ENCODE measurements around the gene LRG1.

LRG1 gene

DNA sequence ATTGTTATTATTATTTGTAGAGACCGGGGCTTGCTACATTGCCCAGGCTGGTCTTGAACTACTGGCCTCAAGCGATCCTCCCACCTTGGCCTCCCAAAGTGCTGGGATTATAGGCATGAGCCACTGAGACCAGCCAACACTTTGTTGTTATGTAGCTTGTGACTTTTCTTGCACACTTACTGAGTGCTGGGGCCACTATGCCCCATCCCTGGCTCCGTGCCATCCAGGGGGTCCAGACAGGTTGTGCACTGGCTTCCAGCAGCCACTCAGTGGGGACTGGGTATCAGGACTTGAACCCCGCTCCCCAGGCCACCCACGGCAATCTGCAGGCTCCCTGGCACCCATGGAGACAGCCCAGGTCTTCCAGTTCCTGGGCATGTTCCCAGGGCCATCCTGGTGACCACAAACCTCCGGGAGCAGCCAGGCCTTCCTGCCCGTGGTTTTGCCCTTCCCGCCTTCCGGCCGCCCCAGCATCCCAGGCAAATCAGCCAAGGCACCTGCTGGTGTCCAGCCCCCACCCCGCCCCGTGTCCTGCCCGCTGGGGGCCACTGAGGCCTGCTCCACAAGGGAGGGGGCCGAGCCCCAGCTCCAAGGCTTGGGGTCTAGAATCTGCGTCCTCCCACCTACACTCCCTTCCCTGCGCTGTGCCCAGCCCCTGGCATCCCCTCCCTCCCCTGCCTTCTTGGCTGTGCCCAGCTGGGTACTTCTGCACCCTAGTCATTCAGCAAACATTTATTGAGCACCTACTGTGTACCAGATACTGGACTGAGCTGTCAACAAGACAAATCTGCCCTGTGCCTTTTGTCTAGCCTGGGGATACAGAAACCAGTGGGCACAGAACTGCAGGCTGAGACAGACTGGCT lies 43.4 kb upstream of the LRG1 start:
- Histone ChIP-seq H3K9me3 (ENCODE audit: control insufficient read depth in 5 of 5, low read length in 5 of 5) (no peaks in the 10 kb centered on the region), H3K27ac (ENCODE audit: low read depth, low read length) (no peak overlapping the region), H3K36me3 (ENCODE audit: control insufficient read depth in 5 of 5, insufficient read depth in 5 of 5, low read length in 5 of 5) (no peaks in the 10 kb centered on the region), H3K4me3 (ENCODE audit: low read depth in 1 of 5, low read length in 5 of 5) (no peak overlapping the region), H3K4me1 (ENCODE audit: control insufficient read depth in 5 of 5, insufficient read depth in 5 of 5, low read length in 5 of 5) (peaks cover 0 to 21% (median 14%) of the 10 kb centered on the region in 5 donors), H3K27me3 (ENCODE audit: control insufficient read depth in 5 of 5, insufficient read depth in 4 of 5, low read length in 5 of 5) (peaks cover 51 to 68% (median 56%) of the 10 kb centered on the region in 5 donors), H3K9ac (ENCODE audit: low read length in 5 of 5) (no peak overlapping the region)

DNA sequence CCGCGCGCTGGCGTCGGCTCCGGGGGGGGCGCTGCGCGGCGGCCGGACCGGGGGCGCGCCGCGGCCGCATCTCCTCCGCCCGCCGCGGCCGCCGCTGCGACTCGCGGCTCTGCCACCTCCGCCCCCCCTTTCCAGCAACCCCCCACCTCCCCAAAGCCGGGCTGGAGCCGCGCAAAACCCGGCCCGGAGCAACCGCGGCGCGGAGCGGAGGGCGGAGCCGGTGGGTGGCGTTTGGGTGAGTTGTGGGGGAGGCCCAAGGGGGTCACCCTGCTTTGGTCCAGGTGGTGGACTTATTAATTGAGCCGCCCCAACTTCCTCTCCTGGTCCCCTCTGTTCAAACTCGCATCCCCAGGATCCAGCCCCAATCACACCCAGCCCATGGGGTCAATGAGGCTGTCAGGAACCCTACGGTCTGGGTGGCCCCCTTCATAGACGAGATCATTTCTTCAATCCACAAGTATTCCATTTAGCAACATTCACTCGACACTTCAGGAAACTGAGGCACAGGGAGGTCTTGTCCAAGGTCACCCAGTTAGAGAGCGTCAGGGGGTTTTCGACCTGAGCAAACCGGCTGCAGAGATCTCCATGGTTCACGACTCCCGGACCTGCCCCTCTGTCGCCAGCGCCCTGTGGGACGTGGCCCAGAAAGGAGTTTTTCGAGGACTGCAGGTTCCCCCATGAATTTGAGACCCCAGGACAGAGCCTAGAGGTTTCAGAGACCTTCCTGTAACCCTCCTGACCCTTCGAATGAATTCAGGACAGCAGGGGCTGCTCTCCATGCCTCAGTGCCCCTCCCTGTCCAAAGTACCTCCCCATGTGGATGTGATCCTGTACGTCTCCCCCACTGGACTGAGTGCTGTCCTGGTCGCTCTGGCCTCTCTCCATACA lies 42.1 kb upstream of the LRG1 start:
- H3K9ac ChIP-seq (ENCODE audit: low read length in 5 of 5) = no peak overlapping the region
- H3K36me3 ChIP-seq (ENCODE audit: control insufficient read depth in 5 of 5, insufficient read depth in 5 of 5, low read length in 5 of 5) = no peaks in the 10 kb centered on the region
- peaks cover 51 to 78% (median 59%) of the 10 kb centered on the region in 5 donors for H3K27me3 ChIP-seq (ENCODE audit: control insufficient read depth in 5 of 5, insufficient read depth in 4 of 5, low read length in 5 of 5)
- H3K9me3 ChIP-seq (ENCODE audit: control insufficient read depth in 5 of 5, low read length in 5 of 5) = no peaks in the 10 kb centered on the region
- H3K4me1 ChIP-seq (ENCODE audit: control insufficient read depth in 5 of 5, insufficient read depth in 5 of 5, low read length in 5 of 5) = peaks cover 0 to 21% (median 14%) of the 10 kb centered on the region in 5 donors
- no peak overlapping the region for H3K27ac ChIP-seq (ENCODE audit: low read depth, low read length)
- H3K4me3 ChIP-seq (ENCODE audit: low read depth in 1 of 5, low read length in 5 of 5) = peak overlapping the region in 1 of 5 donors; percentile 22

DNA sequence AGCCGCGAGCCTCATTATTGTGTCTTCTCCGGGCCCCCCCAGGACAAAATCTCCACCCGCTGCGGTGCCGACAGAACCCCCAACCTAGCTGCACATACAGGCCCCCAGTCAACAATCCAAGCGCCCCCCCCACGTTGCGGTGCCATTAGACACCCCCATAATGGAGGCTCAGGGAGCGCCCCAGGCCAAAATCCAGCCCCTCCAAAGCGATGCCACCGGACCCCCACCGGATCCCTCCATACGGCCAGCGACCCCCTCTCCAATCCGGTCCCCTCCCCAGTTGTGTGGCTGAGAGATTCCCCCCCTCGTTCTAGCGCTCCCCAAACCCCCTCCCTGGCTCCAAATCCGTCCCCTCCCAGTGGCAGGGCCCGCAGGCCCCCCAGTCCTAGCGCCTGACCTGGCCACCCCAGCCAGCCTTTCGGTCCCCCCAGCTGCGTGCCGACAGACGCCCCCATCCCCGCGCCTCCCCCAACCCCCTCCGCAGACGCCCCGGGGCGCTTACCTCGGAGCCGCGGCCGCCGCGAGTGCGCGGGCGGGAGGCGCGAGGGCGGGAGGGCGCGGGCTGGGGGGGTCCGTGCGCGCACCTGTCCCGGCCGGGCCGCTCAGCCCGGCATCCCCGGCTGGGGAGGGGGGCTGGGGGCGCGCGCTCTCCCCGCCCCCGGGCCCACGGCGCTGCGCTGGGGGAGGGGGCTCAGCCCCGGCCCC lies 41.3 kb upstream of the LRG1 start:
- Histone ChIP-seq H3K9ac (ENCODE audit: low read length in 5 of 5) (no peak overlapping the region), H3K36me3 (ENCODE audit: control insufficient read depth in 5 of 5, insufficient read depth in 5 of 5, low read length in 5 of 5) (no peaks in the 10 kb centered on the region), H3K27me3 (ENCODE audit: control insufficient read depth in 5 of 5, insufficient read depth in 4 of 5, low read length in 5 of 5) (peaks cover 44 to 71% (median 61%) of the 10 kb centered on the region in 5 donors), H3K9me3 (ENCODE audit: control insufficient read depth in 5 of 5, low read length in 5 of 5) (no peaks in the 10 kb centered on the region), H3K4me1 (ENCODE audit: control insufficient read depth in 5 of 5, insufficient read depth in 5 of 5, low read length in 5 of 5) (peaks cover 0 to 25% (median 14%) of the 10 kb centered on the region in 5 donors), H3K4me3 (ENCODE audit: low read depth in 1 of 5, low read length in 5 of 5) (peak overlapping the region in 3 of 5 donors; percentile 6 to 55 (median 30)), H3K27ac (ENCODE audit: low read depth, low read length) (no peak overlapping the region)

DNA sequence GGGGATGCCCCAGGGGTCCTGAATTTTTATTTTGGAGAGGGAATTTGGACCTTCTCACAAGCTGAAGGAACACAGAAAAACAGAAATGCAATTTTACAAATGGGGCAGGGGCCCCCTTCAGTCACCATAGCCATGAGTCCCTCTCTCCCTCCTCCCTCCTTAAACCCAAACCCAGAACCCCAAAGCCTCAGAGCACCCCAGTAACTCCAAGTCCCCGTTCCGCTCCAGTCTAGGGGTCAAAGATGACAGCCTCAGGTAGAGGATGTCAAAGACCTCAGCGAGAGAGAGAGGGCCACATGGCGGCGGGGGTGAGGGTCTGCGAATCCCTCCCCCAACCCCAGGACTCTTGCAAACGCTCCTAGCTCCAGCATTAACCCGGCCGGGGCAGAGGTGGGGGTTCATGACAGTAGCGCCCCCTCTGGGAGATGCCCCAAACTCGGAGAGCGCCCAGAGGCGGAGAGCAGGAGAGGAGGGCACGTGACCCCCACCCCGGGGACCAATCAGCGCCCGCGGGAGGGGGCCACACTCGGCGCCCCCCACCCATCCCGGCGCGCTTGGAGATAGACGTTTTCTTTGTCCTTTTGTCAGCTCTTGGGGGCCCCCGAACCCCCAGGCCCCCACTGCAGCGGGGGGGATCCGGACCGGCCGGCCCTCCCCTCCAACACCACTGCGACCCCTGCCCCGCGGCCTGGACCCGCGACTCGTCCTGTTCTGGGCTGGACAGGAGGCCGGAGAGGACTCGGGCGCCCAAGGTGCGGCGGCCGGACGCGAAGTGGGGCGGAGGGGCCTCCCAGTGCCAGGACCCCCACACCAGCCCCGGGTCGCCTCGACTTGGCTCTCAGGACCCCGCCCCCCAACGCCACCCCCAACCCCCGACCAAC lies 40.4 kb upstream of the LRG1 start:
- Histone ChIP-seq H3K4me3 (ENCODE audit: low read depth in 1 of 5, low read length in 5 of 5) (peak overlapping the region in 2 of 5 donors; percentile 10 to 26), H3K9ac (ENCODE audit: low read length in 5 of 5) (no peak overlapping the region), H3K27ac (ENCODE audit: low read depth, low read length) (no peak overlapping the region)

DNA sequence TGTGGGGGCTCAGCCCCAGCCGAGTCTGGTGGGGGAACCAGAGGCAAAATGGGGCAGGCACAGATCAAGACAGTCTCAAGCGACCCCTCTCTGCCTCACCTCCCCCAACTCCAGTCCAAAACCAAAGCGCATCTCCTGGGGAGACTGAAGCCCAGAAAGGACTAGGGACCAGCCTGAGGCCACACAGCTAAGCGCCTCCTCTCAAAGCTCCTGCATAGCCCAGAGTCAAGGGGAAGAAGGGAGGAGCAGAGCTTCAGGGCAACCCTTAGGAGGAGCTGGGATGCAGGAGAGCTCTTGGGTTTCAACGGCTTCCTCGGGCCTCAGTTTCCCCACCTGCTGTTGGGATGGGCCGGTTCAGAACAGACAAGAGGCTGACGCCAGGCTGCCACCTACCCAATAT lies 39.6 kb upstream of the LRG1 start:
- Histone ChIP-seq H3K27me3 (ENCODE audit: control insufficient read depth in 5 of 5, insufficient read depth in 4 of 5, low read length in 5 of 5) (peaks cover 33 to 63% (median 53%) of the 10 kb centered on the region in 5 donors), H3K36me3 (ENCODE audit: control insufficient read depth in 5 of 5, insufficient read depth in 5 of 5, low read length in 5 of 5) (no peaks in the 10 kb centered on the region), H3K4me1 (ENCODE audit: control insufficient read depth in 5 of 5, insufficient read depth in 5 of 5, low read length in 5 of 5) (peaks cover 0 to 34% (median 8%) of the 10 kb centered on the region in 5 donors), H3K27ac (ENCODE audit: low read depth, low read length) (no peak overlapping the region), H3K9me3 (ENCODE audit: control insufficient read depth in 5 of 5, low read length in 5 of 5) (no peaks in the 10 kb centered on the region), H3K4me3 (ENCODE audit: low read depth in 1 of 5, low read length in 5 of 5) (no peak overlapping the region), H3K9ac (ENCODE audit: low read length in 5 of 5) (no peak overlapping the region)

More for the DNA sequence above, 40.4 kb upstream of the LRG1 start:
- H3K4me1 ChIP-seq (ENCODE audit: control insufficient read depth in 5 of 5, insufficient read depth in 5 of 5, low read length in 5 of 5) = peaks cover 0 to 32% (median 14%) of the 10 kb centered on the region in 5 donors
- H3K27me3 ChIP-seq (ENCODE audit: control insufficient read depth in 5 of 5, insufficient read depth in 4 of 5, low read length in 5 of 5) = peaks cover 41 to 67% (median 62%) of the 10 kb centered on the region in 5 donors
- H3K36me3 ChIP-seq (ENCODE audit: control insufficient read depth in 5 of 5, insufficient read depth in 5 of 5, low read length in 5 of 5) = no peaks in the 10 kb centered on the region
- H3K9me3 ChIP-seq (ENCODE audit: control insufficient read depth in 5 of 5, low read length in 5 of 5) = no peaks in the 10 kb centered on the region

DNA sequence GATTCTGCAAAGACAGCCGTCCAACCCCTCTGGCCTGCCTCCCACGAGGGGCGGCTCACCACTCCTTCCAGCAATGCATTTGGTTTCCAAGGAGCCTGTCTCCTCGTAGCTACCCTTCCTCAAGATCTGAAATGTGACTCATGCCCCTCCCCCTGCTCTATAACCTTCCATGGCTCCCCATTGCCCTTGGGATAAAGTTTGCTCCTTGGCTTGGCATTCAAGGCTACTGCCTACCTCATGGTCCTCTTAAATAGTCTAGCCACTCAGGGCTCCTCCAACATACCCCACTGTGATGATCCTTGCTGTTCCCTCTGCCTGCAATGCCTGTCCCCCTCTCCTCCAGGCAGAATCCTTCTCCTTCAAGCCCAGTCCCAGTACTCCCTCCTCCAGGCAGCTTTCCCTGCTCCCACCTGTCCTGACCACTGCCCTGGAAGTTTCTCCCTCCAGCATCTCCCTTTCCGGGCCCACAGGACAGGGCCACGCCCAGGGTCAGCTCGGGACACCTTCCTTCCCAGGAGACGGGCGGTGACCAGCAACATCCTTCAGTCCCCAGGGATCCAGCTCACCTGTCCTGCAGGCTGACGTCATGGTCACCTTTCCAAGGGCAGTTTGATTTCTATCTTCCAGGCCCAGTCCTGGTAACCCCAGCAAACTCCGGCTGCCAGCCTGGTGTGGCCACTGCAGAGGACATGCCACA lies 38.9 kb upstream of the LRG1 start:
- peaks cover 0 to 35% (median 2%) of the 10 kb centered on the region in 5 donors for H3K4me1 ChIP-seq (ENCODE audit: control insufficient read depth in 5 of 5, insufficient read depth in 5 of 5, low read length in 5 of 5)
- H3K4me3 ChIP-seq (ENCODE audit: low read depth in 1 of 5, low read length in 5 of 5) = no peak overlapping the region
- peaks cover 27 to 58% (median 50%) of the 10 kb centered on the region in 5 donors for H3K27me3 ChIP-seq (ENCODE audit: control insufficient read depth in 5 of 5, insufficient read depth in 4 of 5, low read length in 5 of 5)
- H3K27ac ChIP-seq (ENCODE audit: low read depth, low read length) = no peak overlapping the region
- no peaks in the 10 kb centered on the region for H3K36me3 ChIP-seq (ENCODE audit: control insufficient read depth in 5 of 5, insufficient read depth in 5 of 5, low read length in 5 of 5)
- H3K9me3 ChIP-seq (ENCODE audit: control insufficient read depth in 5 of 5, low read length in 5 of 5) = no peaks in the 10 kb centered on the region
- peak overlapping the region in 1 of 5 donors; percentile 20 for H3K9ac ChIP-seq (ENCODE audit: low read length in 5 of 5)

DNA sequence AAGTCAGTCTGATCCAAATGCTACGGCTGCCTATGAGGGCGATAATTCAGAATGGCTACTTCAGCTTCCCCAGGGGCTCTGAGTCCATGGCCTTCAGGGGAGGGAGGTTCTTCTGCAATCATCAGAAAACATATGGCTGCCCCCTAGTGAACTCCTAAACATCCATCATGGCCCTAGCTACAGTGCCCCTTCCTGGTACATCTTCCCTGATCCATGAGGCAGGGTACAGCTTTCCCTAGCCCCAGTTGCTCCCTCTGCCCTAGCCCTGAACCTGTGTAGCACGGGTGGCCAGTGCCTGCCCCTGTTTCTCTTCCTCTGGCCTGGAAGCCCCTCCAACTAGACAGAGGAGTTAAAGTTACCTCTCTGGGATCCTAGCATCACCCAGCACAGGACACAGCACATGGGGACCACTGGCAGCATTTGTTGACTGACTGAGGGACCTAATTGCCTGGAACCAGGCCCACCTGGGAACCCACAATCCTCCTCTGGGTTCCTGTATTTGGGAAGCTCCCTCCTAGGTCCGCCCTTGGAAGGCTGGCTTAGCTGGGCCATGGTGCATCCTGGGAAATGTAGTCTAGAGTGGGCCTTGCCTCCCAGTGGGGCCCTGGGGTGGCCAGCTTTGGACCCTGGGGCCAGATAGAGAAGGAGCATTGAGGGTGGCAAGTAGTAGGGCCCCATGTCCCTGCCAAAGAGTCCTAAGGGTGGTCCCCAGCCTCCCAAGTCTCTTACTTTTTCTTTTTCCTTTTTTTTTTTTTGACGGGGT lies 37.4 kb upstream of the LRG1 start:
- Histone ChIP-seq H3K4me1 (ENCODE audit: control insufficient read depth in 5 of 5, insufficient read depth in 5 of 5, low read length in 5 of 5) (peaks cover 0 to 37% (median 2%) of the 10 kb centered on the region in 5 donors), H3K9ac (ENCODE audit: low read length in 5 of 5) (no peak overlapping the region), H3K4me3 (ENCODE audit: low read depth in 1 of 5, low read length in 5 of 5) (no peak overlapping the region), H3K27ac (ENCODE audit: low read depth, low read length) (no peak overlapping the region), H3K27me3 (ENCODE audit: control insufficient read depth in 5 of 5, insufficient read depth in 4 of 5, low read length in 5 of 5) (peaks cover 17 to 54% (median 44%) of the 10 kb centered on the region in 5 donors), H3K36me3 (ENCODE audit: control insufficient read depth in 5 of 5, insufficient read depth in 5 of 5, low read length in 5 of 5) (no peaks in the 10 kb centered on the region), H3K9me3 (ENCODE audit: control insufficient read depth in 5 of 5, low read length in 5 of 5) (no peaks in the 10 kb centered on the region)

Data from subcutaneous abdominal adipose tissue (tissue), 5 donors.